SK-N-SH treated with all-trans-retinoic acid at 6 μM for 48 hours (cell line): Measurements from ENCODE around the gene CDC6.
A peak's percentile ranks its signal among the peaks of the same experiment; 100 is the strongest.

Experiments used
- ATAC-seq: fragments of 200-7000 bp; cut with Tn5 transposase; 3 replicates; pipeline ENCODE4 v1.9.1; 2020; ENCODE audit warnings: mild to moderate bottlenecking, moderate library complexity
- ARNTL ChIP-seq: fragments of 450-650 bp; formaldehyde crosslinking; IDR thresholded peaks from 2 replicates; pipeline ENCODE4 v1.5.0; 2020; ENCODE audit warnings: low read depth, mild to moderate bottlenecking, moderate library complexity, borderline replicate concordance
- BACH2 ChIP-seq: fragments of 250-450 bp; sonication (Bioruptor Pico); IDR thresholded peaks from 2 replicates; pipeline ENCODE4 v1.9.0; 2021; ENCODE audit warnings: mild to moderate bottlenecking, borderline replicate concordance
- CSDC2 ChIP-seq: fragments of 250-450 bp; sonication (Bioruptor Pico); IDR thresholded peaks from 2 replicates; pipeline ENCODE4 v1.5.0; 2020; ENCODE audit warnings: mild to moderate bottlenecking, moderate library complexity
- ESRRG ChIP-seq: fragments of 250-450 bp; sonication (Bioruptor Pico); IDR thresholded peaks from 2 replicates; pipeline ENCODE4 v1.6.1; 2021; ENCODE audit warnings: mild to moderate bottlenecking
- GLIS3 ChIP-seq: fragments of 250-450 bp; sonication (Bioruptor Pico); IDR thresholded peaks from 2 replicates; pipeline ENCODE4 v1.5.0; 2020; ENCODE audit warnings: mild to moderate bottlenecking, moderate library complexity
- ISL1 ChIP-seq: fragments of 250-450 bp; sonication (Bioruptor Pico); IDR thresholded peaks from 2 replicates; pipeline ENCODE4 v2.1.2; 2022; ENCODE audit warnings: mild to moderate bottlenecking, moderate library complexity
- OSR1 ChIP-seq: fragments of 250-450 bp; sonication (Bioruptor Pico); IDR thresholded peaks from 2 replicates; pipeline ENCODE4 v1.8.0; 2022; ENCODE audit warnings: moderate library complexity, mild to moderate bottlenecking, inconsistent platforms
- PPARA ChIP-seq: fragments of 250-450 bp; sonication (Bioruptor Pico); IDR thresholded peaks from 2 replicates; pipeline ENCODE4 v1.5.0; 2020; ENCODE audit warnings: mild to moderate bottlenecking, borderline replicate concordance
- RARB ChIP-seq: fragments of 250-450 bp; sonication (Bioruptor Pico); IDR thresholded peaks from 2 replicates; pipeline ENCODE4 v1.8.0; 2021; ENCODE audit warnings: mild to moderate bottlenecking, moderate library complexity
- SNAI2 ChIP-seq: fragments of 250-450 bp; sonication (Bioruptor Pico); IDR thresholded peaks from 2 replicates; pipeline ENCODE4 v1.5.0; 2020; ENCODE audit warnings: mild to moderate bottlenecking, moderate library complexity
- TCF4 ChIP-seq: fragments of 250-450 bp; sonication (Bioruptor Pico); IDR thresholded peaks from 2 replicates; pipeline ENCODE4 v1.8.0; 2021; ENCODE audit warnings: mild to moderate bottlenecking, moderate library complexity, borderline replicate concordance
- TOX ChIP-seq: fragments of 250-450 bp; sonication (Bioruptor Pico); IDR thresholded peaks from 2 replicates; pipeline ENCODE4 v1.8.0; 2021; ENCODE audit warnings: mild to moderate bottlenecking, moderate library complexity, borderline replicate concordance
- ZC3H10 ChIP-seq: fragments of 250-450 bp; sonication (Bioruptor Pico); IDR thresholded peaks from 2 replicates; pipeline ENCODE4 v1.5.1; 2021; ENCODE audit warnings: mild to moderate bottlenecking, moderate library complexity
- ZFP3 ChIP-seq: fragments of 250-450 bp; sonication (Bioruptor Pico); IDR thresholded peaks from 2 replicates; pipeline ENCODE4 v1.5.0; 2020; ENCODE audit warnings: mild to moderate bottlenecking, moderate library complexity
- ZFP30 ChIP-seq: fragments of 450-650 bp; formaldehyde crosslinking; IDR thresholded peaks from 2 replicates; pipeline ENCODE4 v1.5.0; 2022; ENCODE audit warnings: mild to moderate bottlenecking, moderate library complexity
- ZNF565 ChIP-seq: fragments of 450-650 bp; formaldehyde crosslinking; conservative IDR thresholded peaks from 2 replicates; pipeline ENCODE4 v1.5.0; 2020; ENCODE audit warnings: low read depth, mild to moderate bottlenecking, moderate library complexity
- ZNF70 ChIP-seq: fragments of 450-650 bp; formaldehyde crosslinking; IDR thresholded peaks from 2 replicates; pipeline ENCODE4 v1.5.0; 2020; ENCODE audit warnings: mild to moderate bottlenecking, moderate library complexity
- ZNF8 ChIP-seq: fragments of 450-650 bp; formaldehyde crosslinking; IDR thresholded peaks from 2 replicates; pipeline ENCODE4 v1.5.0; 2020; ENCODE audit warnings: mild to moderate bottlenecking, moderate library complexity
- TF ChIP-seq, protein P1 (sequence below): fragments of 250-450 bp; sonication (Bioruptor Pico); IDR thresholded peaks from 2 replicates; pipeline ENCODE4 v1.8.0; 2020; ENCODE audit warnings: mild to moderate bottlenecking, moderate library complexity, borderline replicate concordance
- TF ChIP-seq, protein P2 (sequence below): fragments of 250-450 bp; sonication (Bioruptor Pico); IDR thresholded peaks from 2 replicates; pipeline ENCODE4 v1.8.0; 2021; ENCODE audit warnings: low read depth, mild to moderate bottlenecking, moderate library complexity, borderline replicate concordance
- TF ChIP-seq, protein P3 (sequence below): fragments of 250-450 bp; sonication (Bioruptor Pico); IDR thresholded peaks from 2 replicates; pipeline ENCODE4 v1.5.0; 2020; ENCODE audit warnings: mild to moderate bottlenecking, moderate library complexity
- TF ChIP-seq, protein P4 (sequence below): fragments of 250-450 bp; sonication (Bioruptor Pico); IDR thresholded peaks from 2 replicates; pipeline ENCODE4 v1.5.1; 2020; ENCODE audit warnings: low read depth, mild to moderate bottlenecking, moderate library complexity

Gene CDC6

DNA sequence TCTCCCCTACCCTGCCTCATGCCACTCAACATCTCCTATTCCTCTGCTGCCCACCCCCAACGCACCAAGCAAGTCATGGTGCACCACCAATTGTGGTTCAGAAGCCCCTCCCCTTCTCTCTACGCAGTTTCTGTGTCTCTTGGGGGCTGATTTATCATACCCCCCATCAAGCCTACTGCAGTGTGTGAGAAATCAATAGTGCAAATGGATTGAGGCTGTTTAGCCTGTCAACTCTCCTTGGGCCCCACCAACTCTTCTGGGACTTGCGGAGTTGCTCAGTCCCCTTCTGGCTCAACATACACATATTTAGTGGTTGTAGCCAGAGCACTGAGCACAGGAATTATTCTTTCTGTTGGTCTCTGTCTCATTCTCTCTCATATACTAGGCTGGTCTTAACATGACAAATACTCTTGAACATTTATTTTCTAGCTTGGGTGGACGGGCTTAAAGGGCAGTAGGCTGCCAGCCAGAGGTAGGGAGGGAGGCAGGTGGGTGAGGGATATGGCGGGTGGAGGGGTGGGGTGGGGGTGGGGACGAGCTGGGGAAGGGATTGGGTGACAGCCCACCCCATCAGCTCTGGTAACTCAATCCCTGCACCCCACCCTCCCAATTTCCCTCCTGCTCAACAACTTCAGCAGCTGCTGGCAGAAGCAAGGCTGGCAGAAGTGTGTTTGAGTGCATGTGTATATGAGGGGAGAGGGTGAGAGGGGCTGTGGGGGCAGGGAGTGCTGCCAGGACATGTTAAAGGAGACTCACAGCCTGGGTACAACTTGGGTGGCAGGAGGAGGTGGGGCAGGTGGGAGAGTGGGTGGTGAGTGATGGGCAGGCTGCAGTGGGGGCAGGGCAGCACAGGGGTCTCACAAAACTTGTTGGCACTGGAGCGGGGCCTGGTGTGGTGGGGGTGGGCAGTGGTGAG, 26.2 kb downstream of the CDC6 start:
- TF ChIP-seq ARNTL (CRISPR knock-in tag) (no peak), SNAI2 (CRISPR knock-in tag) (no peak), BACH2 (no peak), TCF4 (CRISPR knock-in tag) (no peak), ZFP3 (CRISPR knock-in tag) (no peak), GLIS3 (CRISPR knock-in tag) (no peak), ISL1 (CRISPR knock-in tag) (no peak), ZC3H10 (CRISPR knock-in tag) (no peak), CSDC2 (CRISPR knock-in tag) (no peak)
- TF ChIP-seq, protein P1, sequence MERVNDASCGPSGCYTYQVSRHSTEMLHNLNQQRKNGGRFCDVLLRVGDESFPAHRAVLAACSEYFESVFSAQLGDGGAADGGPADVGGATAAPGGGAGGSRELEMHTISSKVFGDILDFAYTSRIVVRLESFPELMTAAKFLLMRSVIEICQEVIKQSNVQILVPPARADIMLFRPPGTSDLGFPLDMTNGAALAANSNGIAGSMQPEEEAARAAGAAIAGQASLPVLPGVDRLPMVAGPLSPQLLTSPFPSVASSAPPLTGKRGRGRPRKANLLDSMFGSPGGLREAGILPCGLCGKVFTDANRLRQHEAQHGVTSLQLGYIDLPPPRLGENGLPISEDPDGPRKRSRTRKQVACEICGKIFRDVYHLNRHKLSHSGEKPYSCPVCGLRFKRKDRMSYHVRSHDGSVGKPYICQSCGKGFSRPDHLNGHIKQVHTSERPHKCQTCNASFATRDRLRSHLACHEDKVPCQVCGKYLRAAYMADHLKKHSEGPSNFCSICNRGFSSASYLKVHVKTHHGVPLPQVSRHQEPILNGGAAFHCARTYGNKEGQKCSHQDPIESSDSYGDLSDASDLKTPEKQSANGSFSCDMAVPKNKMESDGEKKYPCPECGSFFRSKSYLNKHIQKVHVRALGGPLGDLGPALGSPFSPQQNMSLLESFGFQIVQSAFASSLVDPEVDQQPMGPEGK (CRISPR knock-in tag): no peak
- ATAC-seq: no peak

DNA sequence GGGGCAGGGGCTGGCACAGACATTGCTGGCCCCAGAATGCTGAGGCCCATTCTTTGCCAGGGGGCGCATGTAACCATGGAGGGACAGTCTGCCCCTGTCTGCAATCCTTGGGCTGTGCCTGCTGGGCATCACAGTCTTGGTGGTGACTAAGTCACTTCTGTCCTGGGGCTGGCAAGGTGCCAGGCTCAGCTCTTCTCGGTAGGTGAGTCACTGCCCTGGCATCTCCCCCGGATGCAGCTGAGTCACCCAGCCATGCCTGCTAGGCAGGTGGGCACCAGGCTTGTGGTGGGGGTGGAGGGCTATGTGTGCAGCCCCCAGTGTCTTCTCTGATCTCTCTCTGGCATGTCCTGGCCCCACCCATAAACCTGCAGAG, 26.9 kb downstream of the CDC6 start:
- peak; percentile 2 for ATAC-seq
- TF ChIP-seq ISL1 (CRISPR knock-in tag) (no peak), TCF4 (CRISPR knock-in tag) (no peak), ARNTL (CRISPR knock-in tag) (no peak), ZC3H10 (CRISPR knock-in tag) (no peak), SNAI2 (CRISPR knock-in tag) (no peak), CSDC2 (CRISPR knock-in tag) (peak; percentile 75; the same call in 1 of the 2 replicates), TOX (CRISPR knock-in tag) (no peak), BACH2 (no peak), ZNF8 (CRISPR knock-in tag) (no peak), ZFP30 (CRISPR knock-in tag) (no peak), ZNF565 (CRISPR knock-in tag) (no peak), OSR1 (CRISPR knock-in tag) (no peak), ZFP3 (CRISPR knock-in tag) (peak; percentile 69), ESRRG (CRISPR knock-in tag) (no peak)
- TF ChIP-seq, protein P1 (CRISPR knock-in tag): peak; percentile 86; the same call in 1 of the 2 replicates

DNA sequence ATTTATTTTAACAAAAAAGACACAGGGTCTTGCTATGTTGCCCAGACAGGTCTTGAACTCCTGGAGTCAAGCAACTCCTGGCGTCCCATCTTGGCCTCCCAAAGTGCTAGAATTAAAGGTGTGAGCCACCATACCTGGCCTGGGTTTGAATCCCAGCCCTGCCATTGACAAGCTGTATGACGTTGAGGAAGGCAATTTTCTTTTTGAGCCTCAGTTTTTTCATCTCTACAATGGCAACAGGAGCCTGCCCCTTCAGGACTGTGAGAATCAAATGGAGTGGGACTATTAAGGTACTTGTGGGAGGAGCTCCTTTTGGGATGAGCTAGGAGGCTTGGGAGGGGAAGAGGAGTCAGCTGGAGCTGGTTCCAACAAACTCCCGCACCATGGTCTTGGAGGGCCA, 27.5 kb downstream of the CDC6 start:
- no peak for ATAC-seq
- TF ChIP-seq SNAI2 (CRISPR knock-in tag) (no peak), ZNF70 (CRISPR knock-in tag) (no peak), PPARA (no peak), TCF4 (CRISPR knock-in tag) (no peak), ZNF565 (CRISPR knock-in tag) (no peak), TOX (CRISPR knock-in tag) (no peak), CSDC2 (CRISPR knock-in tag) (no peak), OSR1 (CRISPR knock-in tag) (no peak), ZFP30 (CRISPR knock-in tag) (no peak), ESRRG (CRISPR knock-in tag) (no peak), RARB (CRISPR knock-in tag) (no peak), ZNF8 (CRISPR knock-in tag) (no peak), ZC3H10 (CRISPR knock-in tag) (no peak)
- TF ChIP-seq, protein P1 (CRISPR knock-in tag): no peak
- TF ChIP-seq, protein P2, sequence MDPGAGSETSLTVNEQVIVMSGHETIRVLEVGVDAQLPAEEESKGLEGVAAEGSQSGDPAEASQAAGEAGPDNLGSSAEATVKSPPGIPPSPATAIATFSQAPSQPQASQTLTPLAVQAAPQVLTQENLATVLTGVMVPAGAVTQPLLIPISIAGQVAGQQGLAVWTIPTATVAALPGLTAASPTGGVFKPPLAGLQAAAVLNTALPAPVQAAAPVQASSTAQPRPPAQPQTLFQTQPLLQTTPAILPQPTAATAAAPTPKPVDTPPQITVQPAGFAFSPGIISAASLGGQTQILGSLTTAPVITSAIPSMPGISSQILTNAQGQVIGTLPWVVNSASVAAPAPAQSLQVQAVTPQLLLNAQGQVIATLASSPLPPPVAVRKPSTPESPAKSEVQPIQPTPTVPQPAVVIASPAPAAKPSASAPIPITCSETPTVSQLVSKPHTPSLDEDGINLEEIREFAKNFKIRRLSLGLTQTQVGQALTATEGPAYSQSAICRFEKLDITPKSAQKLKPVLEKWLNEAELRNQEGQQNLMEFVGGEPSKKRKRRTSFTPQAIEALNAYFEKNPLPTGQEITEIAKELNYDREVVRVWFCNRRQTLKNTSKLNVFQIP (CRISPR knock-in tag): no peak
- TF ChIP-seq, protein P3, sequence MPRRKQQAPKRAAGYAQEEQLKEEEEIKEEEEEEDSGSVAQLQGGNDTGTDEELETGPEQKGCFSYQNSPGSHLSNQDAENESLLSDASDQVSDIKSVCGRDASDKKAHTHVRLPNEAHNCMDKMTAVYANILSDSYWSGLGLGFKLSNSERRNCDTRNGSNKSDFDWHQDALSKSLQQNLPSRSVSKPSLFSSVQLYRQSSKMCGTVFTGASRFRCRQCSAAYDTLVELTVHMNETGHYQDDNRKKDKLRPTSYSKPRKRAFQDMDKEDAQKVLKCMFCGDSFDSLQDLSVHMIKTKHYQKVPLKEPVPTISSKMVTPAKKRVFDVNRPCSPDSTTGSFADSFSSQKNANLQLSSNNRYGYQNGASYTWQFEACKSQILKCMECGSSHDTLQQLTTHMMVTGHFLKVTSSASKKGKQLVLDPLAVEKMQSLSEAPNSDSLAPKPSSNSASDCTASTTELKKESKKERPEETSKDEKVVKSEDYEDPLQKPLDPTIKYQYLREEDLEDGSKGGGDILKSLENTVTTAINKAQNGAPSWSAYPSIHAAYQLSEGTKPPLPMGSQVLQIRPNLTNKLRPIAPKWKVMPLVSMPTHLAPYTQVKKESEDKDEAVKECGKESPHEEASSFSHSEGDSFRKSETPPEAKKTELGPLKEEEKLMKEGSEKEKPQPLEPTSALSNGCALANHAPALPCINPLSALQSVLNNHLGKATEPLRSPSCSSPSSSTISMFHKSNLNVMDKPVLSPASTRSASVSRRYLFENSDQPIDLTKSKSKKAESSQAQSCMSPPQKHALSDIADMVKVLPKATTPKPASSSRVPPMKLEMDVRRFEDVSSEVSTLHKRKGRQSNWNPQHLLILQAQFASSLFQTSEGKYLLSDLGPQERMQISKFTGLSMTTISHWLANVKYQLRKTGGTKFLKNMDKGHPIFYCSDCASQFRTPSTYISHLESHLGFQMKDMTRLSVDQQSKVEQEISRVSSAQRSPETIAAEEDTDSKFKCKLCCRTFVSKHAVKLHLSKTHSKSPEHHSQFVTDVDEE: no peak
- TF ChIP-seq, protein P4, sequence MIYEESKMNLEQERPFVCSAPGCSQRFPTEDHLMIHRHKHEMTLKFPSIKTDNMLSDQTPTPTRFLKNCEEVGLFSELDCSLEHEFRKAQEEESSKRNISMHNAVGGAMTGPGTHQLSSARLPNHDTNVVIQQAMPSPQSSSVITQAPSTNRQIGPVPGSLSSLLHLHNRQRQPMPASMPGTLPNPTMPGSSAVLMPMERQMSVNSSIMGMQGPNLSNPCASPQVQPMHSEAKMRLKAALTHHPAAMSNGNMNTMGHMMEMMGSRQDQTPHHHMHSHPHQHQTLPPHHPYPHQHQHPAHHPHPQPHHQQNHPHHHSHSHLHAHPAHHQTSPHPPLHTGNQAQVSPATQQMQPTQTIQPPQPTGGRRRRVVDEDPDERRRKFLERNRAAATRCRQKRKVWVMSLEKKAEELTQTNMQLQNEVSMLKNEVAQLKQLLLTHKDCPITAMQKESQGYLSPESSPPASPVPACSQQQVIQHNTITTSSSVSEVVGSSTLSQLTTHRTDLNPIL (CRISPR knock-in tag): no peak
